ENCODE data around the gene SYVN1.
"Not testable (repeated sequence)": the region's sequence is repeated elsewhere in the genome, so short reads cannot be mapped to it uniquely, and the experiment has no call there.

SYVN1 gene

DNA sequence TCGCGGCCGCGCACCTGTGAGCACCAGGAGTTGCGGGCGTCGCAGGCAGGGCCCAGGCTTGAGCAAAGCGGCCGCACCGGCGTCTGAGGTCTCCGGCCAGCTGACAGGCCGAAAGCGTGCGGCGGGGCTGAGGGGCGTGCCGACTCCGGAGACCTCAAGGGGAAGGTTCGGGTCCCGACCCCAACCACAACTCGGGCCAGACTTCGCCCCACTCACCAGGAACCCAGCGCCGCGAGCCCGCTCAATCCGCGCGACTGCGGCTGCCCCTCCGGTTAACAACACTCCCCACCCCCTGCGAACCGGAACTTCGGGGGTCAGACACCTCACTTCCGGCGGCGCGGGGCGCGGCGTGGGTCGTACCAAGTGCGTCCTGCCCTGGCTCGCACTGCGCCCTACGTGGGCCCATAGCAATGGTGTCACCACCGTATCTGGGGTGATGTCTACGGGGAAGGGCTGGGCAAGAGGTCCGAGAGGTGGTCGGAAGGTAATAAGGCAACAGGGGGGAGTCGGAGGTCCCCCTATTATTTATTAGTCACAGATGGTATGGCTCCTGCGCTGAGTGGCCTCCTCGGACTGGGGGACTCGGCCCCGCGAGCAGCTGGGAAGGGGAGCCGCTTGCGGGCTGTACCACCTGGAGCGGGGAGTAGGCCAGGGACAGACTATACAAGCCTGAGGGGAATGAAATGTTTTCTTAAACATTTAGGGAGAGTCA, at the start of gene SYVN1:
TSS of gene SYVN1 (minus strand) at position 280 of the 712 bp plus-strand sequence. CDS start 918 bp downstream, outside the sequence.
- DNase-seq (ENCODE audit: low spot score) = peak; percentile 96

DNA sequence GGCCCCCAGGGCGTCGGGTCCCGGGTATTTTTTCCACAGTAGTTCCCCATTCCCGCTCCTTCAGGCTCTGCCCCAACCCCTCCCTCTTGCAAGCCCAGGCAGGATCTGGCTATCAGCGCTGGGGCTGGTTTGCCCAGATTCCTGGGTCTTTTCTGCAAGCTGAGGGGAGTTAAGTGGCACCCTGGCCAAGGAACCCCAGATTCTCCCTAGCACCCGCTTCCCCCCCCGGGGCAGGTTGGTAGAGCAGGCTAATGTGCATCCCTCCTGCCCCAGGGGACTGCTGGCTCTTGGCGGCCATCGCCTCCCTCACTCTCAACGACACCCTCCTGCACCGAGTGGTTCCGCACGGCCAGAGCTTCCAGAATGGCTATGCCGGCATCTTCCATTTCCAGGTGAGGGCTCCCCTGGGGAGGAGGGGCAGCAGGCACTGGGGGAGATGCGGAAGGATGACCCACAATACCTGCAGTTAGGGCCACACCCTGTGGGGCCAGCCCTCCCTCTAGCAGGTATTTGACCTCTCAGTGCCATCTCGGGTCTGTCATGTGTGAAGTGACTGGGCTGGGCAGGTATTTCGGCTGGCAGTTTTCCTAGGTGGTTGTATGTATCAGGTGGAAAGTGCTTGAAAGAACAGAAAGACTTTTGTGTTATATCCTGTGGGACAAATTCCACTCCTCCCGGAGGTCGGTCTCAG, 49.0 kb upstream of the SYVN1 start:
- no peak for DNase-seq (ENCODE audit: low spot score)

DNA sequence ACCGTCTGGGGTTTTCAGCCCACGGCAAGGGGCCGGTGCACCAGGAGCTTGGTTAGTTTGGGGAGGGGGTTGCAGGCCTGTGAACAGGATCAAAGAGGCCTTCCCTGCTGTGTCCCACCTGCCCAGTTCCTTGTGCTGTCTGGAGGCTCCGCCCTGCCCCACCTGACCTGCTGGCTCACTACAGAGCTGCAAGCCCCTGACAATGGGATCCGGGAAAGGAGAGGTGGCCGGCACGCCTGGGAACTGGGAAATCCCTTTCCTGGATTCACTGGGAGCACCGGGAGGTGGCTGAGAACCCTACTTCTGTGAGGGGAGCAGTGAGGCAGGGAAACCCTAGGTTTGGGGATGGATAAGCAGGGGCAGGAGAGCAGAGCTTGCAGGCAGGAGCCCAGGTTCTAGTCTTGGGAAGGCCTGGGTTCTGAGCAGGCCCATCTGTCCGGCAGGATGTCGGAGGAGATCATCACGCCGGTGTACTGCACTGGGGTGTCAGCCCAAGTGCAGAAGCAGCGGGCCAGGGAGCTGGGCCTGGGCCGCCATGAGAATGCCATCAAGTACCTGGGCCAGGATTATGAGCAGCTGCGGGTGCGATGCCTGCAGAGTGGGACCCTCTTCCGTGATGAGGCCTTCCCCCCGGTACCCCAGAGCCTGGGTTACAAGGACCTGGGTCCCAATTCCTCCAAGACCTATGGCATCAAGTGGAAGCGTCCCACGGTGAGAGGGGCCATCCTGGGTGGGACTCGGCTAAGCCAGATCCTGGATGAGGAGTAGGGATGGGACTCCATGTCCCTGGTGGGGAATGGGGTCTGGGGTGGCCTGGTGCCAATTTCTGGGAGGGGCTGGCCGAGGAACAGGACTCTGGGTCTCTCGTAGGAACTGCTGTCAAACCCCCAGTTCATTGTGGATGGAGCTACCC, 48.2 kb upstream of the SYVN1 start:
- no peak for DNase-seq (ENCODE audit: low spot score)

DNA sequence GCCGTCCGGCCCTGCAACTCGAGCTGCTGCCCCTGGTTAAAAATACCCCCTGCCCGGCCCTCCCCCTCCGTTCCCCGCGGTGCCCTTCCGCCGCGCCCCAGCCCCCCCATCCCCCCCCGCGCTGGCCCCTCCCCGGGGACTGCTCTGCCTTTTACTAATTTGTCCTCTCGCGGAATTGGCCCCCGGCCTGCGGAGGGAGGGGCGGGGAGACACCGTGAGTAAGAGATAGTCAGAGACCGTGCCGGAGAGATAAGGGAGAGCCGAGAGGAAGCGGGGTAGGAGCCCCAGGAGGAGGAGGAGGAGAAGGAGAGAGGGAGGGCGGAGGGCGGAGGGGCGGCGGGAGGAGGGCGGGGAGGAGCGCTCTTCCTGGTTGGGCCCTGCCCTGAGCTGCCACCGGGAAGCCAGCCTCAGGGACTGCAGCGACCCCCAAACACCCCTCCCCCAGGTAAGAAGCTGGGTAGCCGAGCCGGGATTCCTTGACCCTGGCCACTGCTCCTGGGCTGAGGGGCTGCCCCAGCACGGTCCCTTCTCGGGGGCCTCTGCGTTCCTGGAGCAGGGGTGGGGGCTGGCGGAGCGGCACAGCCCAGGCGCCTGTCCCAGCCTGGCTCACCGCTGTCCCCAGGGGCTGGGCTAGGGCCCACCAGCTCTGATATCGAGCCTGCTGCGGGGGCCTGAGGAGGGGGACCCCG, 47.4 kb upstream of the SYVN1 start, which contains the start of gene CAPN1:
TSS of gene CAPN1 (plus strand) at position 360 of the 689 bp plus-strand sequence. CDS start 774 bp downstream, outside the sequence.
- DNase-seq (ENCODE audit: low spot score) = peak; percentile 82

DNA sequence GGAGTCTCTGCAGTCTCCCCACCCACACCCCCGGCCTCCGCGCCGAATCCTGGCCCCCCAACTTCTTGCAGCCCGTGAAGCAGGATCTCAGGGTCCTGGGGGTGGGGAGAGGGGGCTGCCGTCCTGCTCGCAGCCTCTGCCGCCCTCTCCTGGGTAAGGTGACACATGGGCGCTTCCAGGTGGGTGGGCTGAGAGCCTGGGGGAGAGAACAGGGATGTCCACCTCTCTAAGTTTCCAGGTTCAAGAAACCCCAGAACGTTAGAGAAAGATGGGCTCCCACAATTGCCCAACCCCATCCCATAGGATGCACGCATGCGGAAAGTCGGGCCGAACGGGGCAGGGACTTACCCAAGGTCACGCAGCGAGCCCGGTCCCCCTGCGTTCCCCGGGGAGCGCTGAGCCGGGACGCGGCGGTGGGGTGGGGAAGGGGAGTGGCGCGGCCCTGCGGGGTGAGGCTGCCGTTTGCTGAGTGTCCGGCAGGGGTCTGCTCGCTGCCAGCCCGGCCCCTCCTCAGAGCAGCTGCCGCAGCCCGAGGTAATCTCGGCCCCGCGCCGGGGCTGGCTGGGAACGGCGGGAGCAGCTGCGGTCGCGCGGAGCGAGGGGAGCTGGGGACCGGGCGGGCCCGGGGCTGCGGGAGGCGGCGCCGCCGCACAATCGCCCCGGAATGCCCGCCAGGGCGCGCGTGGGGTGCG, 46.7 kb upstream of the SYVN1 start:
- DNase-seq (ENCODE audit: low spot score) = peak; percentile 85

DNA sequence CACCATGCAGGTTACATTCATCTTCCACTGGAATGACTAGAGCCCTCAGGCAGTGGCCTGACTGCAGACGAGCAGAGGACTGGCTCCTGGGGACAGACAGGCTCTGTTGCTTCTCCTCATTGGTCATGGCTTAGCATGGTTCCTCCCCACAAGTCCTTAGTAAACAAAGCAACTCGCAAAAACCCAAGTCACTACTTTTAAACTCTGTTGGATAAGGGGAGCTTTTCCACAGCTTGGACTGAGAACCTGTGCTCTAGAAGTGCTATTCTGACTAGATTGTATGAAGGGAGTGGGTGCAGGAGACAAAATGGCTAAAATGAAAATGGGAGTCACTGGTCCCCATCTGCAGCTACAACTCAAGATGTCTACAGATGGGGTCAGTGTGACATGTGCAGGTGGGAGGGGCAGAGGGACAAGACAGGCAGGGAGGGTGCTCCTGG, 40.3 kb upstream of the SYVN1 start:
- not testable (repeated sequence) for DNase-seq (ENCODE audit: low spot score)

DNA sequence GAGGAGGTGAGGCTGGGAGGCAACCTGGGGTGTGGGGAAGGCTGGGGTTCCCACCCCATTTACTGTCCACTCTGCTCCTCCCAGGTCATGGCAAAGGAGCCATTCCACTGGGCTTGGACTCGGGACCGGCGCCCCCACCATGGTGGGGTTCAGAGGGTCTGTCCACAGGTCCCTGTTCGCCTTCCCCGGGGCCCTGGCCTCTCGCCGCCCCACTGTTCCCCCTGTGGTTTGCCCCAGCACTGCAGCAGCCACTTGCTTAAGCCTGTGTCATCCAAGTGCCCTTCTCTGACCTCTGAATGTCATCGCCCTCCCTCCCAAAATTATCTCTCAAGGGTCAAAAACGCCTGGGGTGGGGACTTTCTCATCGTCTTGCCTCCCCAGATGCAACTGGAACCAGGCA, 38.3 kb upstream of the SYVN1 start:
- no peak for DNase-seq (ENCODE audit: low spot score)

DNA sequence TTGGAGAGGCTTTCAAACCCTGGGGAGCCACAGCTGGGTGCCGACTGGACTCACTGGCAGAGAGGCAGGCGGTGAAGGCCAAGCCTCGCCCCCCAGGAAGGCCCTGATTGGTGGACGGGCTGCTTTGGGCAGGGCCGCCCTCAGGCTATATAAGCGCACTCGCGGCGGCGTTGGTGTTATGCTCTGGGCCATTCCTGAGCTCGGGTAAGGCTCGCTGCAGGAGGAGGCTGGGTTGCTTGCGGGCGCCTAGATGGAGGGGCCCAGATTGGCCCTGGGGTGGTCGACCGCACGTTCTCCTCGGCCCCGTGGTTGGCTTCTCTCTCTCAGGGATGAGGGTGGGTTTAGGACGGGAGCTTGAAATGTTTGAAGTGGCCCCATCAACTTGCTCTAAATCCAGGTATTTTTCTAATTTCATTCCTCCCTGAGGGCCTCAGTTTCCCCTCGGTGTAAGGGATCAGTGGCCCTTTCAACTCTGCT, 35.8 kb upstream of the SYVN1 start, which contains the start of gene SPDYC:
TSS of gene SPDYC (plus strand) at position 176 of the 477 bp plus-strand sequence. CDS start 1,125 bp downstream, outside the sequence.
- DNase-seq (ENCODE audit: low spot score) = no peak

DNA sequence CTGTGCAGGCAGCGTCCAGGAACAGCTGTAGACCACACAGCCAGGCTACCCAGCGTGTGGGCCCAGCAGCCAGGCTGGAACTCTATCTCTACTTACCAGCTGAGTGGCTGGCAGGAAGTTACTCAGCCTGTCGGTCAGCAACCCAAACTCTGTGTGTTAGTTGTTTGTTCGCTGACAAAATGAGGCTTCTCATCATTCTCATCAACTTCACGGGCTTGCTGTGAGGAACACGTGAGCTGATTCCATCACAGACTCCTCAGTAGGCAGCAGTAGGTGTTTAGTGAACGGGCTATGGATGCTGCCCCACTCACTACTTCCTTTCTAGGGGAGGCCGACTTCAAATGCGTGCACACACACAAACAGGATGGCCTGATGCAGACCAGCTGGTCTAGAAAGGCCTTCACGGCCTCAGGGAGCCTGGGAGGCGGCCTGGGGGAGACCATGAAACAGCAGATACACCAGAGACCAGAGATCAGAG, 34.9 kb upstream of the SYVN1 start:
- DNase-seq (ENCODE audit: low spot score) = no peak

DNA sequence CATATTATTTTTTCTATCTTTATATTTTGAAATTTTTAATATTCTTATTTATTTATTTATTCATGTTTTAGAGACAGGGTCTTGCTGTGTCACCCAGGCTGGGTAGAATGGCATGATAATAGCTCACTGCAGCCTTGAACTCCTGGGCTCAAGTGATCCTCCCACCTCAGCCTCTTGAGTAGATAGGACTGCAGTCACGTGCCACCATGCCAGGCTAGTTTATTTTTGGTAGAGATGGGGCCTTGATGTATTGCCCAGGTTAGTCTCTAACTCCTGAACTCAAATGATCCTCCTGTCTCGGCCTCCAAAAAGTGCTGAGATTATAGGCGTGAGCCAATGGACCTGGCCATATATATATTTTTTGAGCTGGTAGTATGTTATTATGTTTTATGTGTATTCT, 33.3 kb upstream of the SYVN1 start:
- DNase-seq (ENCODE audit: low spot score) = no peak

DNA sequence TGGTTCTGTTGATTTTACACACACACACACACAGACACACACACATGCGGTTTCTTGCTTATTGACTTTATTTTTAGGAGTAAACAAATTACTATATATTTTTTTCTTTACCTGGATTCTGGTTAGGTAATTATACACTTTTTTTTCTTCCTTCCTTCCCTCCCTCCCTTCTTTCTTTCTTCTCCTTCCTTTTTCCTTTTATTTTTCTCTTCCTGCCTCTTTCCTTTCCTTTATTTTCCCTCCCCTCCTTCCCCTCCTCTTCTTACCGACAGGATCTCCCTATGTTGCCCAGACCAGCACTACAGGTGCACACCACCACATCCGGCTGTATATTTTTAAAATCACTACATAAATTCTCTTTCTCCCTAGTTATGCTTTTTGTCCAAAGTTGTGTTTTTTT, 32.6 kb upstream of the SYVN1 start:
- DNase-seq (ENCODE audit: low spot score) = no peak

DNA sequence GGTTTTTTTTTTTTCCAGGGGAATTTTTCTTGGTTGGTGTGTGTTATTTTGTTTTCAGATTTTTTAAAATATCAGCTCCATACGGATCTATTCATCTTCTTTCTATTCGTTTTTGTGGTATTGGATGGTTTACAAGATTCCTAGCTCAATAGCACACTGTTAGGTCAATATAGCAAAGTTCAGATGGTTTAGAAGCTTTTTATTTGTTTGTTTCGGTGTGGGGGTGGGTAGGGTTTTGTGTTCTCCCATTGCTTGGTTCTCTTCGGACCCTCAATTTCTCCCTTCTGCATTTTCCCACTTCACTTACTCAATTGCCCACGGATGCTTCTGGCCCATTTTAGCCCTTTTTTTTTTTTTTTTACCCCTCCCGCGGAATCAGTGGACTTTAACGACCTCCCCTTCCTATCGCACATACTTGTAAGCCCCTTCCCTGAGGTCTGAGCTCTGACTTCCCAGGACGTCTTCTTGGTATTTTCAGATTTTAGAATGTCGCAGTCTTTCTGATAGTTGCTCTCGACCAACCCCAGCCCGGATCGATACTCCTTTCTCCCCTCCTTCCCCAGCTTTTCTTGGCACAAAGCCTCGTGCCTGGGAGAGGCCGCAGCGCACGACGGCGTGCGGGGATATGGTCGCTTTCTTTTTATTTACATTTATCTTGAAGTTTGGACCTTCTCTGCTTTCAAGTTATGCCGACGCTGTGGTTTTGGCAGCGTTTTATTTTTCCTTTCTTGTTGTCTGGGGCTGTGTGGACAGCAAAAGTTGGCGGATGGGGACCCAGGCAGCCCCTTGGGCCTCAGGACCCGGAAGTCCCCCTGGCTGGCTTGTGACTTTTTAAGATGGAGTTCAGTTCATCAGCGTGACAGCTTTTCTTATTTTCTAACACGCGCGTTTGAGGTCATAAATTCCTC, 31.3 kb upstream of the SYVN1 start:
- no peak for DNase-seq (ENCODE audit: low spot score)

DNA sequence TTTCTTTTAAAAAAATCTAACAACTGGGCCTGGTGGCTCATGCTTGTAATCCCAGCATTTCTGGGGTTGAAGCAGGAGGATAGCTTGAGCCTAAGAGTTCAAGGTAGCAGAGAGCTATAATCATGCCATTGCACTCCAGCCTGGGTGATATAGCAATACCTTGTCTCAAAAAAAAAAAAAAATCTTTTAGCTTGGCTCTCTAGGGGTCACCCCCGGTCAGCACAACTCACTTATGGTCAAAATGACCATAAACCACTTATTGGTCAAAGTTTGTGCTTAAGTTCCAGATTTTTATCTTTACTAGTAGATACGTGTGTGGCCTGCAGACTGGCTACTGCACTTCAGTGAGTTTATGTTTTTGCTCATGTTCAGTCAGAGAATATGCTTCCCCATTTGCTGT, 29.4 kb upstream of the SYVN1 start:
- DNase-seq (ENCODE audit: low spot score) = no peak

DNA sequence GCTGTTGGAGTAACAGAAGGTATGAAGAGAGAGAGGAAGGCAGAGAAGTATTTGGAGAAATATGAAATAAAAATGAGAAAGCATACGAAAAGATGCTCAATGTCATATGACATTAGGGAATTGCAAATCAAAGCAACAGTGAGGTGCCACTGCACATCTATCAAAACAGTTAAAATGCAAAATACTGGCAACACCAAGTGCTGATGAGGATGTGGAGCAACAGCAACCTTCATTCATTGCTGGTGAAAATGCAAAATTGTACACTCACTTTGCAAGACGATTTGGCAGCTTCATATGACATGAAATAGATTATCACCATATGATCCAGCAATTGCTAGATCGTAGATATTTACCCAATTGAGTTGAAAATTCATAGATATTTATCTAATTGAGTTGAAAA, 26.3 kb upstream of the SYVN1 start:
- no peak for DNase-seq (ENCODE audit: low spot score)

DNA sequence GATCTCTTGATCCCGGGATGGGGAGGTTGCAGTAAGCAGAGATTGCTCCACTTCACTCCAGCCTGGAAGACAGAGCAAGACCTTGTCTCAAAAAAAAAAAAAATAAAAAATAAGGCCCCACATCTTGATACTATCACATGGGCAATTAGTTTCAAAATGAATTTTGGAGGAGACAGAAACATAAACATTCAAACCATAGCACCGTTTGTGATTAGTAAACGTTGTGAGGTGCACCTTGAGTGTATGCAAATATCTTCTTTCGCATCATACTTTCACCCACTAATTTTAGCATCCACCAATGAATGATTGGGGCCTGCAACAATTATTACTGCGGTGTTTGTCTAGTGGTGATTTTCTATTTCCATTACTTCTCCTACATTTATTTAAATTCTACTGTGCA, 24.7 kb upstream of the SYVN1 start:
- DNase-seq (ENCODE audit: low spot score) = no peak

DNA sequence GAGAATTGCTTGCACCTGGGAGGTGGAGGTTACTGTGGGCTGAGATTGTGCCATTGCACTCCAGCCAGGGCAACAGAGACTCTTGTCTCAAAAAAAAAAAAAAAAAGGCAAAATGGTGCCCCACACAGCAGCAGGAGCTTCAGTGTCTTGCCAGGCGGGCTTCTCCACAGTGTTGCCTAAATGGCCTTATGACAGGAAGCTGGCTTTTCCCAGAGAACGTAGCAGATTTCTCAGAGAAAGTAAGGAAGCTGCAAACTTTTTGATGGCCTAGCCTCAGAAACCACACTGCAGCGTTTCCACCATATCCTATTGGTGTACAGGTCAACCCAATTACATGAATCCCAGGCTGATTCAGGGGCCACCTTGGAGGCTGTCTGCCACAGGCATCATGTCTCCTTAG, 23.0 kb upstream of the SYVN1 start:
- no peak for DNase-seq (ENCODE audit: low spot score)

DNA sequence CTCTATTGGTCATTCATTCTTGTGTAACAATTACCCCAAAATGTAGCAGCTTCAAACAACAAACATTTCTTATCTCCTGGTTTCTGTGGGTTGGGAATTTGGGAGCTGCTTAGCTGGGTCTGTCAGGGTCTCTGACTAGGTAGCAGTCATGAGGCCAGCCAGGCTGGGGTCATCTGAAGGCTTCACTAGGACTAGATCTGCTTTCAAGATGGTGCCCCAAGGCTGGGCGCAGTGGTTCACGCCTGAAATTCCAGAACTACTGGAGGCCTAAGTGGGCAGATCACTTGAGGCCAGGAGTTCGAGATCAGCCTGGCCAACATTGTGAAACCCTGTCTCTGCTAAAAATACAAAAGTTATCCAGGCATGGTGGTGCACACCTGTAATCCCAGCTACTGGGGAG, 22.6 kb upstream of the SYVN1 start:
- no peak for DNase-seq (ENCODE audit: low spot score)

DNA sequence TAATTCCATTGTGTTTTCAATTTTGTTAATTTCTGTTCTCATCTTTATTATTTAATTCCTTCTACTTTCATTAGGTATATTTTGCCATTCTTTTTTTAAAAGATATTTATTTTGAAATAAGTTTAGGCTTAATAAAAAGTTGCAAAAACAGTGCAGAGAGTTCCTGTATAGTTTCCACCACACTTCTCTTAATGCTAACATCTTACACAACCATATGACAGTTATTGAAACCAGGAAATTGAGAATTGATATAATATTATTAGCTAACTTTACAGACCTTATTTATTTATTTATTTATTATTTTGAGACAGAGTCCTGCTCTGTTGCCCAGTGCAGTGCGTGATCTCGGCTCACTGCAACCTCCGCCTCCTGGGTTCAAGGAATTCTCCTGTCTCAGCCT, 21.9 kb upstream of the SYVN1 start:
- DNase-seq (ENCODE audit: low spot score) = no peak

DNA sequence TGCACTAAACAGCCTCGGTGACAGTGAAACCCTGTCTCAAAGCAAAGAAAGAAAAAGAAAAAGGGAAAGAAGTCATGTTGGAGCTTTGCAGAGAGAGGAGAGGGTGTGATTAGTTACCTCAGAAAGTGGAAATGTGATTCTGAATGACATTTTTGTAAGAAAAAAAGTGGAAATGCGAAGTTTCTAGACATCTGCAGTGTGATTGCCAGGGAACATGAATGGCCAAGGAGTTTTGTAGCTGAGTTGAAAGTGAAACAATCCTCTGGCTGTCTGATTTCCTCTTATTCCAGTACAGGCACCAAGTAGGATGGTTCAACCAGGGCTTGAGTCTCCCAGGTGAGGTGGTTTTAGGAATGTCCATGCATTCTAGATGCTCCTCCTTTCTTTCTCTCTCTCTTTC, 17.8 kb upstream of the SYVN1 start:
- no peak for DNase-seq (ENCODE audit: low spot score)
